HG02642 (cell line): ENCODE data around the gene EXTL1.

Experiments used
- ATAC-seq: cut with Tn5 transposase; IDR thresholded peaks from one replicate; pipeline ENCODE4 v1.9.1; 2021; ENCODE audit warnings: mild to moderate bottlenecking; ENCODE audit not compliant: unreplicated experiment, poor library complexity

EXTL1 gene

DNA sequence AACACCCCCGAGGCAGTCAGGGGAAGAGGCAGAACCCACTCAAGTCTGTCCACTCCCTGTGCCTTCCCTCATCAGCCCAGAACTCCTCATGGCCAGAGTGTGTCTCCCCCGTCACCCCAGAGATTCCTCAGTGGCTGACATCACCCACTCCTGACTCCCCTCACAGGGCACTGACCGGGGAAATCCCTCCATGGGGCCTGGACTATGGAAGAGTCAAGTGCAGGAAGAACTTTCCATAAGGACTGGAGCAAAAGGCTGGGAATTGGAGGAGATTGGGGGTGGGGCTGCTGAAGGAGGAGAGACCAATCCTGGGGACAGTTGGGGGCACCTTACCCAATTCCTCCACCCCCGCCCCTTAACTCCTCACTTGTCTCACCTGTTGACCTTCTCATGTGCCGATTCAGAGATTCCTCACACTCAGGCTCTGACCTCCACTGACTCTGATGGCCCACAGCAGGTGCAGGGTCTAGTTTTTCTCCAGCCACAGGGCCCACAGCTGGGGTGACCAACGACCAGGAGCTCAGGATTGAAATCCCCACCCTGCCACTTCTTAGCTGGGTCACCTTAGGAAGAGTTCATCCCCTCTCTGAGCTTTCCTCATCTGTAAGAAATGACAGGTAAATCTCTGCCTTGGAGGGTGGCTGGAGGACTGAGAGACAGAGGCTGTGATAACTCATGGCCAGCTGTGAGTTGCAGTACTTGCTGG, 481 bp upstream of the EXTL1 start:
- ATAC-seq, result no peak

- no peak for ATAC-seq
These were observed 817 bp downstream of the EXTL1 start for GRCh38 chr1:26022404-26022779.

- ATAC-seq, result no peak
These were observed 1.4 kb downstream of the EXTL1 start for GRCh38 chr1:26023009-26023408.

- ATAC-seq, result no peak
These were observed 2.3 kb downstream of the EXTL1 start for GRCh38 chr1:26023826-26024225.

DNA sequence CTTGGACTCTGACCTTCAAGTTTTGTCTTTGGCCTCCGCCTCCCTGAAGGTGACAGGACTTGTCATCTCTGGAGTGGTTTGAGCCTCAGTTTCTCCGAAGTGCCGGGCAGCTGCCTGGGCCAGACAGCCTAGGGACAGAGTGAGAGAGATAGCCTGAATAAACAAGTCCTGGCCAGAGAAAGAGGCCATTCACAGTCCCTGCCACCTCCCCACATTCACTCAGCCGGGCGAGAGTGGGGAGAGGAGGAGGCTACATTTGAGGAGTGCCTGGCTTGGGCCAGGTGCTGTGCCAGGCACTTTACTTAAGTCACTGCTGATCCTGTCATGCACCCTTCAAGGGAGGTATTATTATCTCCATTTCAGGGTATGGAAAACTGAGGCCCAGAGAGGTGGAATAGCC, 3.5 kb downstream of the EXTL1 start:
- no peak for ATAC-seq

DNA sequence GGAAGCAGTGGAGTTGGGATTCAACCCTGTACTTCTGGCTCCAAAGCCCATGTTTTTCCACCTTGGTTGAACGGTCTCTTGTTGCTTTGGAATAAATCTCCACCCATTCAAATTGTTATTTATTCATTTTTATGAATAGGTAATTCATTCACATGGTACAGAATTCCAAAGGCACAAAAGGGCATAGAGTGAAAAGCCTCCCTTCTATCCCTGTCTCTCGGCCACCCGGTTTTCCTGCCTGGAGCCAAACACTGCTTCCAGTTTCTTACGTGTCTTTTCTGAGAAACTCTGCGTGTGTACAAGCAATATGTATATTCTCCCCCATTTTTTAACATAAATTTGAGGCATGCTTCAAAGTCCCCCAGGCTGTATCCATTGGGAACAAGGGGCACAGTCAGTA, 3.9 kb downstream of the EXTL1 start:
- no peak for ATAC-seq

GRCh38 chr1:26027716-26028489, 6.3 kb downstream of the EXTL1 start:
- no peak for ATAC-seq

DNA sequence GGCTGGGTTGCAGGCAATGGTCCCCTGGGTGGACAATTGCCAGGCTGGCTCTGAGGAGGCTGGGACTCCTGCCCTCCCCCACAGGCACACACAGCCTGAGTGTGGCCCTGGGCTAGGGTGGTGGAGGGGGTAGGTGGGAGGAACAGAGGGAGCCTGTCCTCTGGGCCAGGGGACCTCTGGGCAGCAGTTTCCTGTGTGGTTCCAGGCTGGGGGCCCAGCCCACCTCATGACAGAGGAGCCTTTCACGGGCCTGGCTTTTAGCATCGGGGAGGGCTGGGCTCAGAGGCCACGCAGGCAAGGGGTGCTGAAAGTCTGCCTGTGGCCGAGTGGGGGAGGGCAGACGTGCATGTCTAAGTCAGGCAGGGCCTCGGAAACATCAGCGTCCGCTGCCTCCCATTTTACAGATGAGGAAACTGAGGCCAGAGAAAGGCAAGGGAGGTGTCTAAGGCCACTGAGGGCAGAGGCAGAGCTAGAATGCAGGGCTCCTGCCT, 7.0 kb downstream of the EXTL1 start:
- no peak for ATAC-seq

DNA sequence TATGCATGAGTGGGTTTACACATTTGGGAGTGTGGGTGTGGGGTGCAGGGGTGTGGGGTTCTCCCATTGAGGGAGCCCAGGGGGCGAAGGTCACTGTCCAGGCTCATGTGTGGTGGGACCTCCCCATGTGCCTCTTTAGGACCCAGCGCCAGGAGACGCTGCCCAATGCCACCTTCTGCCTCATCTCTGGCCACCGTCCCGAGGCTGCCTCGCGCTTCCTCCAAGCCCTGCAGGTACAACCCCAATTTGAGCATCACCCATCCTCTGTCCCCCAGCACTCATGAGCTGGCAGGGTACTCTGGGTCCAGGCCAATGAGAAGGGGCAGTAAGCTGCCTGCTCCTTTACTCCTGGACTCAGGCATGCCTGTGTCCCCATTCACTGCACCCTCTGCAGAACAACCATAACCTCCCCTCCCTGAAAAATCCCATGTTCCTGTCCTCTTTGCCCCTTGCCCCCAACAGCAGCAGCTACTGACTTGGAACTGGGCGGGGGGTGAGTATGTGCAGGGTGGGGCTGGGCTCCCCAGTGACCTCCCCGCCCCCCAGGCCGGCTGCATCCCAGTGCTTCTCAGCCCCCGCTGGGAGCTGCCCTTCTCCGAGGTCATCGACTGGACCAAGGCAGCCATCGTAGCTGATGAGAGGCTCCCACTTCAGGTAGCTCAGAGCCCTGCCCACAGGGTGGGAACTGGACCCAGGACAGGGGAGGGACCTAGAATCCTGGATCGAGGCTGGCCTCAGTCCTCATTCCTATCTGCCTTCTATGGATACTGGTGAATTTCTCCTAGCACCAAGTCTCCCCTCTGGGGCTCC, 7.7 kb downstream of the EXTL1 start:
- ATAC-seq, result no peak

DNA sequence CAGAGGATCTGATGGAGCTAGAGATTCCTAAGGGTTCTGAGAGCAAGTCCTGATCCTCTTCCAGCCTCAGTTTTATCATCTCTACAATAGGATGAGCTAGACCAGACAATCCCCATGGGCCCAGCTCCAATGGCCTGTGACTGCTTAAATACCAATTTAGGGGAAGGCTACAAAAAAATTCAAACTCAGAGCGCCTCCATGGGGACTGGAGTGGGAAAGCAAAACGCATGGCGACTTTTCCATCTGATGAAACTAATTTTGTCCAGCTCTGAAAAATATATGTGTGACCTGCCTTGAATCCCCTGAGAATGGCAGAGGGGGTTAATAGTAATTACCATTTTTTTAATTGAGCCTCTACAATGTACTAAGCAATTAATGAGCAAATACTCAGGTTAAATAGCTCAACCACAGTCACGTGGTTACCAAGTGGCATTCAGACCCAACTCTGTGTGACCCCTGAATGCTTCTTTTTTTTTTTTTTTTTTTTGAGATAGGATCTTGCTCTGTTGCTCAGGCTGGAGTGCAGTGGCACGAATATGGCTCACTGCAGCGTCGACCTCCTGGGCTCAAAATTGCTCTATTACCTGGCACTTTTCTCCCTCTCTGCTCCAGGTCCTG, 8.4 kb downstream of the EXTL1 start:
- ATAC-seq, result no peak

DNA sequence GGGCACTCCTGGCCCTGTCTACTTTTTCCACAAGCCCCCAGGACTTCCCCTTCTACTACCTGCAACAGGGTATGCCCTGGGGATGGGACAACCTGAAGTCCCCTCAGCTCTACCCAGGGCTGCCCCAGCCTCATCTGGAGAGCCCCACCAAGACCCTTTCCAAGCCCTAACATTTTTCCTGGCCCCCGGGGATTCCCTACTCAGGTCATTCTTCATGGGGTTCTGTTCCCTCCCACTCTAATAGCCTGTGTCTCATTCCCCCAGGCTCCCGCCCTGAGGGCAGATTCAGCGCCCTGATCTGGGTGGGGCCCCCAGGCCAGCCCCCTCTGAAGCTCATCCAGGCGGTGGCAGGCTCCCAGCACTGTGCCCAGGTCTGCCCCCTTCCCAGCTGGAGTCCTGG, 9.6 kb downstream of the EXTL1 start:
- ATAC-seq, result no peak

- ATAC-seq, result no peak
These were observed 10.1 kb downstream of the EXTL1 start for GRCh38 chr1:26031611-26032220.

DNA sequence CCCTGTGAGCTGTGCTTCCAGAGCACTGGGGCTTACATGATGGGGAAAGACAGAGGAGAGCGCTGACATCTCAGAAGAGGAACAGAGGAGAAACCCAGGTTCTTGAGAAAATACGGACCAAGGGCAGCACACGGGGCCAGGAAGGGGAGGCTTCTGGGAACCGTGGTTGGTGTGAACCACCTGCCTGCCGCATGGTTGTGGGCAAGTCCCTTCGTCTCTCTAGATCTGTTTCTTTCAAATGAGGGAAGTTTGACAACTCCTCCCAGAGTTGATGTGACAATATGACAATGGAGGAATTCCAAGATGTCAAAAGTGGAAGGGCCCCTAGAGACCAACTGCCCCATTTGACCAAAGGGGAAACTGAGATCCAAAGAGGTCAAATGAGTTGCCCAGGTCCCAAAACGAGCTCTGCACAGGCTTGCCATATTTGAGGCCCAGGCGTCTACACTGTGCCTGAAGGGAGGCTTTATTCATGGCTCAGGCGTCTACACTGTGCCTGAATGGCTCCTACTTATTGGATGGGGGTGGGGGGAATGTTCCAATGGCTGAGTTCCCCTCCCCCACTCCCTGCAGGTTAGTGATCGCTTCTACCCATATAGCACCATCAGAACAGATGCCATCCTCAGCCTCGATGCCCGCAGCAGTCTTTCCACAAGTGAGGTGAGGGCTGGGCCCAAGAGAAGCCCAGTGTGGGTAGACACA, 11.2 kb downstream of the EXTL1 start:
- no peak for ATAC-seq

GRCh38 chr1:26034504-26035202, 13.1 kb downstream of the EXTL1 start:
- ATAC-seq, result no peak

- peak; percentile 86 for ATAC-seq
These were observed 13.8 kb downstream of the EXTL1 start for GRCh38 chr1:26035203-26035958.

GRCh38 chr1:26035959-26036755, 14.6 kb downstream of the EXTL1 start:
- peak; percentile 73 for ATAC-seq

GRCh38 chr1:26036756-26037281, 15.2 kb downstream of the EXTL1 start:
- no peak for ATAC-seq
